ENCODE results near the gene CNTROB.

The CNTROB gene

DNA sequence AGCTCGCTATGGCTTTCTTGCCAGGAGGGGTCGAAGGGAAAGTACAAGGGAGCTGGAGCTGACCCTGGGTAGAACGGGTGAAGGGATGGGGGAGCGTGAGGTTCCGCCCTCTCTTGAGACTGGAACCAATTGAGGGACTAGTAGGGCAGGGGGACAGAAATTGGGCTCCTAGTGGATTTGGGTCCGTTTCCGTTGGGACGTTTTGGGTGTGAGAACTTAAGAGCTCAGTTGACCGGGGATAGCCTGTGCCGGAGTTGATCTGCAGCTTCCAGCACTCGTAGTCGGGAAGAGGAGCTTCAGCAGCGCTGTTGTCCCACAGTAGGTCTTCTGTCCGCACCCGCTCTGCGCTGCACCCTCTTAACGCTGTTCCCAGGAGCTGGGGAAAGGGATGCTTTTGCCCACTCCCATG is 481 bp downstream of the CNTROB start (continued):
- TF ChIP-seq, protein P1, sequence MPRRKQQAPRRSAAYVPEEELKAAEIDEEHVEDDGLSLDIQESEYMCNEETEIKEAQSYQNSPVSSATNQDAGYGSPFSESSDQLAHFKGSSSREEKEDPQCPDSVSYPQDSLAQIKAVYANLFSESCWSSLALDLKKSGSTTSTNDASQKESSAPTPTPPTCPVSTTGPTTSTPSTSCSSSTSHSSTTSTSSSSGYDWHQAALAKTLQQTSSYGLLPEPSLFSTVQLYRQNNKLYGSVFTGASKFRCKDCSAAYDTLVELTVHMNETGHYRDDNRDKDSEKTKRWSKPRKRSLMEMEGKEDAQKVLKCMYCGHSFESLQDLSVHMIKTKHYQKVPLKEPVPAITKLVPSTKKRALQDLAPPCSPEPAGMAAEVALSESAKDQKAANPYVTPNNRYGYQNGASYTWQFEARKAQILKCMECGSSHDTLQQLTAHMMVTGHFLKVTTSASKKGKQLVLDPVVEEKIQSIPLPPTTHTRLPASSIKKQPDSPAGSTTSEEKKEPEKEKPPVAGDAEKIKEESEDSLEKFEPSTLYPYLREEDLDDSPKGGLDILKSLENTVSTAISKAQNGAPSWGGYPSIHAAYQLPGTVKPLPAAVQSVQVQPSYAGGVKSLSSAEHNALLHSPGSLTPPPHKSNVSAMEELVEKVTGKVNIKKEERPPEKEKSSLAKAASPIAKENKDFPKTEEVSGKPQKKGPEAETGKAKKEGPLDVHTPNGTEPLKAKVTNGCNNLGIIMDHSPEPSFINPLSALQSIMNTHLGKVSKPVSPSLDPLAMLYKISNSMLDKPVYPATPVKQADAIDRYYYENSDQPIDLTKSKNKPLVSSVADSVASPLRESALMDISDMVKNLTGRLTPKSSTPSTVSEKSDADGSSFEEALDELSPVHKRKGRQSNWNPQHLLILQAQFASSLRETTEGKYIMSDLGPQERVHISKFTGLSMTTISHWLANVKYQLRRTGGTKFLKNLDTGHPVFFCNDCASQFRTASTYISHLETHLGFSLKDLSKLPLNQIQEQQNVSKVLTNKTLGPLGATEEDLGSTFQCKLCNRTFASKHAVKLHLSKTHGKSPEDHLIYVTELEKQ (tag by site-specific recombination; IDR thresholded peaks at IDR 0.05; ENCODE audit: borderline replicate concordance) = no peak
- TF ChIP-seq ZBTB20 (tag by site-specific recombination; IDR thresholded peaks at IDR 0.05) (no peak), ZXDB (tag by site-specific recombination; IDR thresholded peaks at IDR 0.05) (no peak), ZNF768 (tag by site-specific recombination; IDR thresholded peaks at IDR 0.05) (no peak), ZNF785 (tag by site-specific recombination; IDR thresholded peaks at IDR 0.05) (no peak), ZNF704 (tag by site-specific recombination; IDR thresholded peaks at IDR 0.05) (no peak), ZNF362 (tag by site-specific recombination; IDR thresholded peaks at IDR 0.05) (no peak), ZFHX2 (tag by site-specific recombination; conservative IDR thresholded peaks at IDR 0.05) (no peak), ZNF529 (tag by site-specific recombination; IDR thresholded peaks at IDR 0.05; ENCODE audit: insufficient replicate concordance) (no peak), ZBTB7A (tag by site-specific recombination; IDR thresholded peaks at IDR 0.05; ENCODE audit: low read depth) (no peak), SP2 (tag by site-specific recombination; IDR thresholded peaks at IDR 0.05) (no peak), YY1 (tag by site-specific recombination; IDR thresholded peaks at IDR 0.05) (no peak), ZNF184 (tag by site-specific recombination; IDR thresholded peaks at IDR 0.05) (no peak), ZNF19 (tag by site-specific recombination; IDR thresholded peaks at IDR 0.05; ENCODE audit: low read depth) (no peak), ZNF169 (tag by site-specific recombination; IDR thresholded peaks at IDR 0.05) (0 out of 2 replicates have a peak, but pooled peaks have one; percentile 0), ZNF530 (tag by site-specific recombination; IDR thresholded peaks at IDR 0.05; ENCODE audit: low read depth) (no peak), ZBTB17 (tag by site-specific recombination; IDR thresholded peaks at IDR 0.05) (no peak), INSM2 (tag by site-specific recombination; IDR thresholded peaks at IDR 0.05) (no peak), SCRT1 (tag by site-specific recombination; IDR thresholded peaks at IDR 0.05; ENCODE audit: borderline replicate concordance) (no peak), ZNF561 (tag by site-specific recombination; IDR thresholded peaks at IDR 0.05; ENCODE audit: borderline replicate concordance) (no peak), ZNF10 (tag by site-specific recombination; IDR thresholded peaks at IDR 0.05) (no peak), BCL6B (tag by site-specific recombination; IDR thresholded peaks at IDR 0.05) (no peak), ZNF600 (tag by site-specific recombination; IDR thresholded peaks at IDR 0.05) (peak; percentile 81), ZFP69B (tag by site-specific recombination; IDR thresholded peaks at IDR 0.05) (no peak), ZNF266 (tag by site-specific recombination; IDR thresholded peaks at IDR 0.05; ENCODE audit: low read depth) (no peak)
- TF ChIP-seq, protein P2, sequence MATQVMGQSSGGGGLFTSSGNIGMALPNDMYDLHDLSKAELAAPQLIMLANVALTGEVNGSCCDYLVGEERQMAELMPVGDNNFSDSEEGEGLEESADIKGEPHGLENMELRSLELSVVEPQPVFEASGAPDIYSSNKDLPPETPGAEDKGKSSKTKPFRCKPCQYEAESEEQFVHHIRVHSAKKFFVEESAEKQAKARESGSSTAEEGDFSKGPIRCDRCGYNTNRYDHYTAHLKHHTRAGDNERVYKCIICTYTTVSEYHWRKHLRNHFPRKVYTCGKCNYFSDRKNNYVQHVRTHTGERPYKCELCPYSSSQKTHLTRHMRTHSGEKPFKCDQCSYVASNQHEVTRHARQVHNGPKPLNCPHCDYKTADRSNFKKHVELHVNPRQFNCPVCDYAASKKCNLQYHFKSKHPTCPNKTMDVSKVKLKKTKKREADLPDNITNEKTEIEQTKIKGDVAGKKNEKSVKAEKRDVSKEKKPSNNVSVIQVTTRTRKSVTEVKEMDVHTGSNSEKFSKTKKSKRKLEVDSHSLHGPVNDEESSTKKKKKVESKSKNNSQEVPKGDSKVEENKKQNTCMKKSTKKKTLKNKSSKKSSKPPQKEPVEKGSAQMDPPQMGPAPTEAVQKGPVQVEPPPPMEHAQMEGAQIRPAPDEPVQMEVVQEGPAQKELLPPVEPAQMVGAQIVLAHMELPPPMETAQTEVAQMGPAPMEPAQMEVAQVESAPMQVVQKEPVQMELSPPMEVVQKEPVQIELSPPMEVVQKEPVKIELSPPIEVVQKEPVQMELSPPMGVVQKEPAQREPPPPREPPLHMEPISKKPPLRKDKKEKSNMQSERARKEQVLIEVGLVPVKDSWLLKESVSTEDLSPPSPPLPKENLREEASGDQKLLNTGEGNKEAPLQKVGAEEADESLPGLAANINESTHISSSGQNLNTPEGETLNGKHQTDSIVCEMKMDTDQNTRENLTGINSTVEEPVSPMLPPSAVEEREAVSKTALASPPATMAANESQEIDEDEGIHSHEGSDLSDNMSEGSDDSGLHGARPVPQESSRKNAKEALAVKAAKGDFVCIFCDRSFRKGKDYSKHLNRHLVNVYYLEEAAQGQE (tag by site-specific recombination; IDR thresholded peaks at IDR 0.05) = 0 out of 2 replicates have a peak, but pooled peaks have one; percentile 3
- TF ChIP-seq, protein P3, sequence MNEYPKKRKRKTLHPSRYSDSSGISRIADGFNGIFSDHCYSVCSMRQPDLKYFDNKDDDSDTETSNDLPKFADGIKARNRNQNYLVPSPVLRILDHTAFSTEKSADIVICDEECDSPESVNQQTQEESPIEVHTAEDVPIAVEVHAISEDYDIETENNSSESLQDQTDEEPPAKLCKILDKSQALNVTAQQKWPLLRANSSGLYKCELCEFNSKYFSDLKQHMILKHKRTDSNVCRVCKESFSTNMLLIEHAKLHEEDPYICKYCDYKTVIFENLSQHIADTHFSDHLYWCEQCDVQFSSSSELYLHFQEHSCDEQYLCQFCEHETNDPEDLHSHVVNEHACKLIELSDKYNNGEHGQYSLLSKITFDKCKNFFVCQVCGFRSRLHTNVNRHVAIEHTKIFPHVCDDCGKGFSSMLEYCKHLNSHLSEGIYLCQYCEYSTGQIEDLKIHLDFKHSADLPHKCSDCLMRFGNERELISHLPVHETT (tag by site-specific recombination; IDR thresholded peaks at IDR 0.05) = no peak

All from HEK293 (cell line).